Activated naive CD4-positive, alpha-beta T cell treated with Interleukin-2 at 50 U/mL for 16 hours (primary cell): ENCODE data around the gene SNX25.
"Not testable (repeated sequence)": the region's sequence is repeated elsewhere in the genome, so short reads cannot be mapped to it uniquely, and the experiment has no call there.

Source experiments
- DNase-seq: peaks from one replicate; pipeline ENCODE4 v3.0.0-alpha.2; 2020

SNX25 gene

GRCh38 chr4:185205697-185206342, 3.6 kb upstream of the SNX25 start:
- DNase-seq, result no peak

GRCh38 chr4:185207466-185207865, 1.9 kb upstream of the SNX25 start:
- no peak for DNase-seq

GRCh38 chr4:185209852-185210101, 379 bp downstream of the SNX25 start:
- DNase-seq, result not testable (repeated sequence)

- DNase-seq, result peak; percentile 52
Observed at GRCh38 chr4:185210102-185210981, 944 bp downstream of the SNX25 start.

- no peak for DNase-seq
Observed at GRCh38 chr4:185211035-185211434, 1.6 kb downstream of the SNX25 start.

GRCh38 chr4:185211641-185212040, 2.2 kb downstream of the SNX25 start:
- no peak for DNase-seq

- no peak for DNase-seq
Observed at GRCh38 chr4:185212581-185212980, 3.2 kb downstream of the SNX25 start.

GRCh38 chr4:185213877-185214276, 4.5 kb downstream of the SNX25 start:
- DNase-seq, result no peak

GRCh38 chr4:185215261-185215660, 5.9 kb downstream of the SNX25 start:
- no peak for DNase-seq

- no peak for DNase-seq
Observed at GRCh38 chr4:185217408-185217975, 8.1 kb downstream of the SNX25 start.

- DNase-seq, result no peak
Observed at GRCh38 chr4:185218312-185218711, 8.9 kb downstream of the SNX25 start.

GRCh38 chr4:185219551-185220344, 10.3 kb downstream of the SNX25 start:
- DNase-seq, result no peak

GRCh38 chr4:185221491-185221890, 12.1 kb downstream of the SNX25 start:
- no peak for DNase-seq

- DNase-seq, result no peak
Observed at GRCh38 chr4:185221912-185222311, 12.5 kb downstream of the SNX25 start.

- no peak for DNase-seq
Observed at GRCh38 chr4:185222598-185222997, 13.2 kb downstream of the SNX25 start.

- no peak for DNase-seq
Observed at GRCh38 chr4:185224597-185224996, 15.2 kb downstream of the SNX25 start.

- DNase-seq, result no peak
Observed at GRCh38 chr4:185225940-185226339, 16.5 kb downstream of the SNX25 start.

GRCh38 chr4:185227131-185227551, 17.7 kb downstream of the SNX25 start:
- DNase-seq, result no peak

- DNase-seq, result no peak
Observed at GRCh38 chr4:185227713-185228278, 18.4 kb downstream of the SNX25 start.

- no peak for DNase-seq
Observed at GRCh38 chr4:185229021-185229818, 19.8 kb downstream of the SNX25 start.

GRCh38 chr4:185232370-185232769, 23.0 kb downstream of the SNX25 start:
- no peak for DNase-seq
